Fibroblast of mammary gland (primary cell): ENCODE results near the gene ELMO3.

Source experiments
- DNase-seq: peaks from one replicate; pipeline ENCODE4 v3.0.0-alpha.2; 2010; ENCODE audit warnings: low read depth
- H3K4me3 ChIP-seq: 2 replicates; pipeline ENCODE4 v1.5.1; 2011; ENCODE audit warnings: low read depth, mild to moderate bottlenecking, low read length, moderate library complexity; ENCODE audit not compliant: control insufficient read depth
- TF ChIP-seq, protein P1 (sequence below): conservative IDR thresholded peaks from 2 replicates; pipeline ENCODE4 v1.5.1; 2011; ENCODE audit warnings: low read depth, low read length, inconsistent platforms; ENCODE audit not compliant: control insufficient read depth, insufficient read depth

ELMO3 gene

DNA sequence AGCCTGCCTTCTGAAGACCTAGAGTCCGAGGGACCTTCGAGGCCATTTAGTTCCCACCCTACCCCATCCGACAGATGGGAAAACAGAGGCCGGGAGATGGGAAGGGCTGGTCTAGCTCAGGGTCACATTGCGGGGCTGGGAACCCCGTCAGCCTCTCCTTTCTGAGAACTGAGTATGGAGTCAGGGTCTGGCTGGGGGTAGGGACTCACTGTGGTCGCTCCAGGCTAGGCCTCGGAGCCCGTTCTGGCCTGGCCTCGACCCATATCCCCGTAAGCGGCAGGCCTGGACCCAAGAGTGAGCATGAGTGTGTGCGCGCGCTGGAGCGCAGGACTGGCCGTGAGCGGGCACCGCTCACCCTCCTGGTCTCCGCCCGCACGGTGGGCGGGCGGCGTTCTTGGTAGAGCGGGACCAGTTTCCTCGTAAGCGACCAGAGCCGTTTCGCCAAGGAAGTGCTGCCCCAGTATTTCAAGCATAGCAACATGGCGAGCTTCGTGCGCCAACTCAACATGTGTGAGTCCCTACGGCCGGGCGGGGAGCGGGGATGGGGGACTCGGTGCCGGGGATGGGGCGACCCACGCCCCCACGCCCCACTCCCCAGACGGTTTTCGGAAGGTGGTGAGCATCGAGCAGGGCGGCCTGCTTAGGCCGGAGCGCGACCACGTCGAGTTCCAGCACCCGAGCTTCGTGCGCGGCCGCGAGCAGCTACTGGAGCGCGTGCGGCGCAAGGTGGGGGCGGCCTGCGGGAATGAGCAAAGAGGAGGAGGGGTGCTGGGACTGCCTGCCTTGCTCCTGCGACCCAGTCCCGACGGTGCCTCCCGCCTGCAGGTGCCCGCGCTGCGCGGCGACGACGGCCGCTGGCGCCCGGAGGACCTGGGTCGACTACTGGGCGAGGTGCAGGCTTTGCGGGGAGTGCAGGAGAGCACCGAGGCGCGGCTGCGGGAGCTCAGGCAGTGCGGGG lies 33.5 kb upstream of the ELMO3 start:
- TF ChIP-seq, protein P1, sequence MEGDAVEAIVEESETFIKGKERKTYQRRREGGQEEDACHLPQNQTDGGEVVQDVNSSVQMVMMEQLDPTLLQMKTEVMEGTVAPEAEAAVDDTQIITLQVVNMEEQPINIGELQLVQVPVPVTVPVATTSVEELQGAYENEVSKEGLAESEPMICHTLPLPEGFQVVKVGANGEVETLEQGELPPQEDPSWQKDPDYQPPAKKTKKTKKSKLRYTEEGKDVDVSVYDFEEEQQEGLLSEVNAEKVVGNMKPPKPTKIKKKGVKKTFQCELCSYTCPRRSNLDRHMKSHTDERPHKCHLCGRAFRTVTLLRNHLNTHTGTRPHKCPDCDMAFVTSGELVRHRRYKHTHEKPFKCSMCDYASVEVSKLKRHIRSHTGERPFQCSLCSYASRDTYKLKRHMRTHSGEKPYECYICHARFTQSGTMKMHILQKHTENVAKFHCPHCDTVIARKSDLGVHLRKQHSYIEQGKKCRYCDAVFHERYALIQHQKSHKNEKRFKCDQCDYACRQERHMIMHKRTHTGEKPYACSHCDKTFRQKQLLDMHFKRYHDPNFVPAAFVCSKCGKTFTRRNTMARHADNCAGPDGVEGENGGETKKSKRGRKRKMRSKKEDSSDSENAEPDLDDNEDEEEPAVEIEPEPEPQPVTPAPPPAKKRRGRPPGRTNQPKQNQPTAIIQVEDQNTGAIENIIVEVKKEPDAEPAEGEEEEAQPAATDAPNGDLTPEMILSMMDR, result no peak
- no peak overlapping the region for H3K4me3 ChIP-seq

DNA sequence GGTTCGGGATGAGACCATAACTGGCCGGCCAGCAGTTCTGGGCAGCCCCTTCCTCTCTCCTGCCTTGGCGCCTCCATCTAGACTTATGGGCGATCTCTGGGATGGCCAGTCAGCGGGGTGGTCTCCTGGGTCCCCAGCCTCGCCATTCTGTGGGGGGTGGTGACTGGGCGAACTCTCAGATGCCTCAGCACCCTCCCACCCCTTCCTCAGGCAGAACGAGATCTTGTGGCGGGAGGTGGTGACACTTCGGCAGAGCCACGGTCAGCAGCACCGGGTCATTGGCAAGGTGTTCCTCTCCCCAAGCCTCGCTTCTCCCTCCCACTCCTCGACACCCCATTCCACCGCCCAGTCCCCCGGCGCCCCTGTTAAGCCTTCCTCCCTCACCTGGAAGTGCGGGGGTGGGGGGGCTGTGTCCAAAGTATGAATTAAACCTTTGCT lies 32.8 kb upstream of the ELMO3 start:
- no peak overlapping the region for H3K4me3 ChIP-seq
- no peak for DNase-seq
- TF ChIP-seq, protein P1, result no peak

More for the DNA sequence above, 33.5 kb upstream of the ELMO3 start:
- DNase-seq, result no peak

DNA sequence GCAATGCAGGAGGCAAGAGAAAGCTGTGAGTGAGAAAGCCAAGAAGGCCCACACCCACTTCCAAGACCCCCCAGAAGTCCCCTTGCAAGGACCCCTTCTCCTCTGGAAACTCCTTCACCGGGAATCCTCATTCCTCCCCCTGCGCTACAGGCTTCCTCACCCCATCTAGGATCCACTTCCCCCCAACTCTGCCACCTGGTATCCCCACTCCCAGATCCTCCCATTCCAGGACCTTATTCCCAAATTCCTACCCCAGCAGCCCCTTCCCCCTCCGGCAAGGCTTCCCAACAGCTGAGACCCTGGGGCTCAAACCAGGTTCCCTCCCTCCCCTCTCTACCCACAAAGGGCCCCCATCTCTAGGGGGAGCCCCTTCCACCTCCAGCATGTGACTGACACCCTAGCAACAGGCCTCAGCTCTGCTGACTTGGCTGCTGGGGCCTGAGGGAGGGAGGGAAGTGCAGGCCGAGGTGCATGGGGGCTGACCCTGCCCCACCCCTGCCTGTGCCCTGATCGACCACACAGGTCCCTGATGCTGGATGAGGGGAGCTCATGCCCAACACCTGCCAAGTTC lies 32.2 kb upstream of the ELMO3 start:
- H3K4me3 ChIP-seq, result no peak overlapping the region
- TF ChIP-seq, protein P1, result no peak
- no peak for DNase-seq

DNA sequence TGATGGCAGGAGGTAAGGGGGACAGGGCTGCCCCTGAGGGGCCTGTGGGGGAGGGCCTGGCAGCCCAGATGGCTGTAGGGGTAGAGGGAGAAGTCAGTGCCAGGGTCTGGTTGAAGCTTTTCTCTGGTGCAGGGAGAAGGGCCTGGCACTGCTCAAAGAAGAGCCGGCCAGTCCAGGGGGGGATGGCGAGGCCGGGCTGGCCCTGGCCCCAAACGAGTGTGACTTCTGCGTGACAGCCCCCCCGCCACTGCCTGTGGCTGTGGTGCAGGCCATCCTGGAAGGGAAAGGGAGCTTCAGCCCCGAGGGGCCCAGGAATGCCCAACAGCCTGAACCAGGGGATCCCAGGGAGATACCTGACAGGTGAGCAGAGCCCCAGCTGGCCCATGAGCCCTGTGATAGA lies 31.3 kb upstream of the ELMO3 start:
- no peak overlapping the region for H3K4me3 ChIP-seq
- DNase-seq, result no peak
- TF ChIP-seq, protein P1, result no peak

DNA sequence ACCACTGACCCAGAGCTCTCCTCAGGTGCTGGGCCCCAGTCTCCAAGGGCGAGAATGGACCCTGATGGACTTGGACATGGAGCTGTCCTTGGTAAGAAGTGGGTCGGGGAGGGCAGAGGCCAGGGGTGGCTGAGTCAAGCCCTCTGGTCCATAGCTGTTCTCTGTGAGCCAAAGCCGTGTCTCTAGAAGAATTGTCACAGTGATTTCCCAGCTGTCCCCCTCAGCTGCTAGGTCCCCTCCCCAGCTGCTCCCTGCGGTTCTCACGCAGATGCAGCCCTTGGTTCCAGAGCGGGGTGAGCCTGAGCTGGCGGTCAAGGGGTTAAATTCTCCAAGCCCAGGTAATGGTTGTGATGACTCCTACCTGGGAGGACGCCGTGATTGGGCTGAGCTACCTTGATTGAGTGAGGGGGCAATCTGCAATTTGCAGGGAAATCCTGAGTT lies 29.9 kb upstream of the ELMO3 start:
- TF ChIP-seq, protein P1, result no peak
- no peak for DNase-seq
- H3K4me3 ChIP-seq, result no peak overlapping the region

DNA sequence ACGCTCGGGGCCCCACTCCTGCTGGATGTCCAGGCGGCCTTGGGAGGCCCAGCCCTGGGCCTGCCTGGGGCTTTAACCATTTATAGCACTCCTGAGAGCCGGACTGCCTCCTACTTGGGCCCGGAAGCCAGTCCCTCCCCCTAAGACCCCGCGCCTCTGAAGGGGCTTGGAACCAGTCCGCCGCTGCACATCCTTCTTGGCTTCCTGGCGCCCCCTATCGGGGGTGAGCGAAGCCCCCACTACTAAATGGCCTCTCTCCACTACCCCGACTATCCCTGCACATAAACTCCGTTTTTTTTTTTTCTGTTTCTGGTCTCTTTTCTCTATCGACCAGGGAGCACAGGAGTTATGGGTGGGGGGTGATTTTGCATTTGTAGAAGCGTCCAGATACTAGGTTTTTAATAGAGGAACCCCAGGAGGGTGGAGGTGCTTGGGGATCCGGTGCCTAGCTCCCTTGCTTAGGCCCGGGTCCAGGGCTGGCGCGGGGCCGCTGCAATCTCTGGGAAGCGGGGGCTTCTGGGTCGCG lies 29.2 kb upstream of the ELMO3 start:
- peak overlapping the region; percentile 48 for H3K4me3 ChIP-seq

More for the DNA sequence above, 29.2 kb upstream of the ELMO3 start:
- DNase-seq, result no peak
- TF ChIP-seq, protein P1, result peak; percentile 60
